IPS DF 6.9 (cell line): ENCODE results near the gene DCDC2C.

Source experiments
- DNase-seq: peaks from one replicate; pipeline ENCODE4 v3.0.0-alpha.2; 2013; ENCODE audit warnings: low read depth, low spot score
- H3K27ac ChIP-seq: one replicate; pipeline ENCODE4 v1.5.1; 2013; ENCODE audit warnings: low read length, control low read depth
- H3K27me3 ChIP-seq: 2 replicates; pipeline ENCODE4 v1.6.1; 2013; ENCODE audit warnings: mild to moderate bottlenecking, low read length; ENCODE audit not compliant: control insufficient read depth, insufficient read depth
- H3K36me3 ChIP-seq: 2 replicates; pipeline ENCODE4 v1.6.1; 2013; ENCODE audit warnings: low read length; ENCODE audit not compliant: control insufficient read depth, insufficient read depth
- H3K4me1 ChIP-seq: 2 replicates; pipeline ENCODE4 v1.6.1; 2013; ENCODE audit warnings: low read length; ENCODE audit not compliant: control insufficient read depth, insufficient read depth
- H3K4me3 ChIP-seq: 2 replicates; pipeline ENCODE4 v1.5.1; 2013; ENCODE audit warnings: mild to moderate bottlenecking, low read length
- H3K9me3 ChIP-seq: 2 replicates; pipeline ENCODE4 v1.6.1; 2013; ENCODE audit warnings: low read length, inconsistent platforms; ENCODE audit not compliant: control insufficient read depth, insufficient read depth
- WGBS: extraction: QIAGEN DNeasy Blood & Tissue Kit; methylation state at CpG from one replicate; pipeline ENCODE4 v1.1.7; 2013; ENCODE audit warnings: mixed read lengths, missing lambda C conversion rate; ENCODE audit not compliant: insufficient read length, insufficient coverage; 5-methylcytosine and 5-hydroxymethylcytosine counted together

The DCDC2C gene

GRCh38 chr2:3743951-3744555 lies 40.7 kb downstream of the DCDC2C start:
- Histone ChIP-seq H3K27ac (no peak overlapping the region), H3K27me3 (no peaks in the 10 kb centered on the region), H3K4me1 (no peaks in the 10 kb centered on the region), H3K4me3 (no peak overlapping the region), H3K9me3 (no peaks in the 10 kb centered on the region), H3K36me3 (no peaks in the 10 kb centered on the region)
- WGBS: no CpG with 5 or more reads among the region's 12 CpGs
- DNase-seq: no peak

DNA sequence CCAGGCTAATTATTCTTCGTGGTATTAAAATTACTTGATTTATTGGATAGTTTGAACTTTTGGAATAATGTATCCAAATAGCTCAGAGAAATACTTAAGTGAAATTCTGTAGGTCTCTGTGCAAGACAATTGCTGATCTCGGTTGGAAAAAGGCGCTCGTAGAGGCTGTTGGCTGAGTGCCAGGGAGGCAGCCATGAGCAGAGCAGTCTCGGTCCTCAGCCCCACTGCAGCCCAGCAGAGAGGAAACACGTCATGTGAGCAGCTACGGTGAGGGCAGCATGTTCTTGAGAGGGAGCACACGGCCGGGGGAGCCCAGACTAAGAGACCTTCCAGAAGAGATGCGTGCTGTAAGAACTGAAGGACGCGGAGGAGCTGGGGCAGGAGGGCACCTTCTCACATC lies 42.5 kb downstream of the DCDC2C start:
- no peak for DNase-seq
- H3K4me1 ChIP-seq: no peaks in the 10 kb centered on the region
- H3K27me3 ChIP-seq: no peaks in the 10 kb centered on the region
- H3K9me3 ChIP-seq: no peaks in the 10 kb centered on the region
- no peak overlapping the region for H3K4me3 ChIP-seq
- WGBS: no CpG with 5 or more reads among the region's 12 CpGs
- H3K36me3 ChIP-seq: no peaks in the 10 kb centered on the region
- no peak overlapping the region for H3K27ac ChIP-seq

- H3K4me3 ChIP-seq: no peak overlapping the region
- no peak overlapping the region for H3K27ac ChIP-seq
- DNase-seq: no peak
- H3K36me3 ChIP-seq: no peaks in the 10 kb centered on the region
- H3K4me1 ChIP-seq: no peaks in the 10 kb centered on the region
- WGBS: no CpG with 5 or more reads among the region's 20 CpGs
- H3K9me3 ChIP-seq: no peaks in the 10 kb centered on the region
- no peaks in the 10 kb centered on the region for H3K27me3 ChIP-seq
These were observed 43.8 kb downstream of the DCDC2C start for GRCh38 chr2:3747032-3747654.

DNA sequence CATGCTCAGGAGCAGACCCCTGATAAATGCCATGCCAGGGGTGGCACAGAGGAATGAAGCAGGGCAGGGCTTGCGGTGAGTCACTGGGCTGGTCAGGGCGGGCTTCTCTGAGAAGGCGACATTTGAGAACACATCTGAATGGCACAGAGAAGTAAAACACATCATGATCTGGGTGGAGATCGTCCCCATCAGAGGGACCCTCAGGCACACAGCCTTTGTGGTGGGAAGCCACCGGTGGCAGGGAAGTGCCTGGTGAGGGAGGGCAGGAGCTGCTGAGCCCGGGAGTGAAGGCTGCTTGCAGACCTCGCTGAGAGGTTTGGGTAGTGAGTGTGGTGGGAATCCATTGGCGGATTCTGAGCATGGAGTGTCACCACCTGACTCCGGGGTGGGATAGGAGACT lies 44.5 kb downstream of the DCDC2C start:
- Histone ChIP-seq H3K4me3 (no peak overlapping the region), H3K9me3 (no peaks in the 10 kb centered on the region), H3K27ac (no peak overlapping the region), H3K27me3 (no peaks in the 10 kb centered on the region), H3K4me1 (no peaks in the 10 kb centered on the region), H3K36me3 (no peaks in the 10 kb centered on the region)
- DNase-seq: no peak
- no CpG with 5 or more reads among the region's 9 CpGs for WGBS

DNA sequence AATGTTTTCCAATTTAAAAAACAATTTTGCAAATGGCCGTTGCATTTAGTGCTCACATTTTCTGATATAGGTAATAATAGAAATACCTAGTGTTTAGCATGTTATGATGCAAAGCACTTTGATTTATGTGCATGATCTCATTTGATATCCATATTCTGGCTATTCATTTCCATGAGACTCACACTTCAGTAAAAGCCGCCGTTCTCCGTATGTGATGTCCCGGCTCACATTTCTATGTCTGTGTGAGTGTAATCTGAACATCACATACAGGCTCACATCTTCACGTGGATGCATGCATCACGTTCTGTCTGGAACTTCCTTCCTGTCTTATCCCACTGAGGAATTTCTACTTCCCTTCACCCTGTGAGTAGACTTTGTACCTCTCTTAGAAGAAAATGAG lies 45.8 kb downstream of the DCDC2C start:
- Histone ChIP-seq H3K27ac (no peak overlapping the region), H3K9me3 (no peaks in the 10 kb centered on the region), H3K27me3 (no peaks in the 10 kb centered on the region), H3K4me3 (no peak overlapping the region), H3K36me3 (no peaks in the 10 kb centered on the region), H3K4me1 (no peaks in the 10 kb centered on the region)
- WGBS: no CpG with 5 or more reads among the region's 7 CpGs
- DNase-seq: no peak

- Histone ChIP-seq H3K27me3 (no peaks in the 10 kb centered on the region), H3K36me3 (no peaks in the 10 kb centered on the region), H3K4me3 (no peak overlapping the region), H3K27ac (no peak overlapping the region), H3K9me3 (no peaks in the 10 kb centered on the region), H3K4me1 (no peaks in the 10 kb centered on the region)
- no CpG with 5 or more reads among the region's 7 CpGs for WGBS
- DNase-seq: no peak
These were observed 47.9 kb downstream of the DCDC2C start for GRCh38 chr2:3751251-3751650.

- no peak overlapping the region for H3K27ac ChIP-seq
- H3K4me3 ChIP-seq: no peak overlapping the region
- DNase-seq: no peak
- H3K36me3 ChIP-seq: no peaks in the 10 kb centered on the region
- H3K9me3 ChIP-seq: no peaks in the 10 kb centered on the region
- no peaks in the 10 kb centered on the region for H3K4me1 ChIP-seq
- H3K27me3 ChIP-seq: no peaks in the 10 kb centered on the region
- WGBS: no CpG with 5 or more reads among the region's 5 CpGs
These were observed 48.4 kb downstream of the DCDC2C start for GRCh38 chr2:3751806-3752205.

DNA sequence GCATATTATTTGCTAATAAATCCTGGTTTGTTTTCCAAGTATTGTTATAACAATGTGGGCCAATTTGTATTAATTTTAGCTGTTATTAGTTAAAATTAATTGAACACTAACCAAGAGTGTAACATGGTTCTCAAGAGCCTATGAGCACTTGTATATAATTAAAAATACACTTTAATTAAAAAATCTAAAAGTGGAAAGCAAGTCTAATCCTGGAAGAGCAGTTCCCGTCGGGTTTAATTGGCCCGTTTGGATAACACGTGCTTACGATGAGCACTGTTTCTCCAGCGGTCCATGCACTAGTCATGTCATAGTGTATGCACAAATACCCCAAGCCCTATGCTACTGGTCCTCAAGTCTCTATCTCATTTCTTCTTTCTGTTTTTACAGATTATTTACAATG lies 49.0 kb downstream of the DCDC2C start:
- Histone ChIP-seq H3K9me3 (no peaks in the 10 kb centered on the region), H3K36me3 (no peaks in the 10 kb centered on the region), H3K27ac (no peak overlapping the region), H3K4me3 (no peak overlapping the region), H3K4me1 (no peaks in the 10 kb centered on the region), H3K27me3 (no peaks in the 10 kb centered on the region)
- DNase-seq: no peak
- WGBS: no CpG with 5 or more reads among the region's 6 CpGs

- Histone ChIP-seq H3K27ac (no peak overlapping the region), H3K4me3 (no peak overlapping the region), H3K27me3 (no peaks in the 10 kb centered on the region), H3K9me3 (no peaks in the 10 kb centered on the region), H3K36me3 (no peaks in the 10 kb centered on the region), H3K4me1 (no peaks in the 10 kb centered on the region)
- no CpG with 5 or more reads among the region's 8 CpGs for WGBS
- DNase-seq: no peak
These were observed 50.2 kb downstream of the DCDC2C start for GRCh38 chr2:3753561-3753960.

DNA sequence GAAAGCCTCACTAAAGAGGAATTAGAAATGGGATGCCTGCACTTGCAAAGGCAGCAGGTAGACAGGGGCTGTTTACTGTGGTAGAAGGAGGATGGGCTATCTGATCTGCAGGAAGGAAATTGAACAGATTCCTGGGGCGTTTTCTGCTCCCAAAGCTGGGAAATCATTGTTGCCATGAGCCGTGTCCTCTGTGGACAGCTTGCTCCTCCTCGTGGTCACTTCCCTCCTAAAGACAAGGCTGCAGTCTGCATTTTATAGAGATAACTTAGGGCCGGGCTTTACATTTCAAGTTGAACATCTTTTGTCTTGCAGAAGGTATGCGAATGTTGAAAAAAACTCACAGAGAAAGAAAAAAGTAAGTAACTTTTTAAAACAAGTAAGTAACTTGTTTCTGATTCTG lies 50.9 kb downstream of the DCDC2C start:
- no peaks in the 10 kb centered on the region for H3K36me3 ChIP-seq
- no peak for DNase-seq
- no peak overlapping the region for H3K4me3 ChIP-seq
- no CpG with 5 or more reads among the region's 5 CpGs for WGBS
- no peaks in the 10 kb centered on the region for H3K27me3 ChIP-seq
- H3K4me1 ChIP-seq: no peaks in the 10 kb centered on the region
- H3K9me3 ChIP-seq: no peaks in the 10 kb centered on the region
- no peak overlapping the region for H3K27ac ChIP-seq

- Histone ChIP-seq H3K4me1 (no peaks in the 10 kb centered on the region), H3K36me3 (no peaks in the 10 kb centered on the region), H3K9me3 (no peaks in the 10 kb centered on the region), H3K27me3 (no peaks in the 10 kb centered on the region), H3K27ac (no peak overlapping the region), H3K4me3 (no peak overlapping the region)
- DNase-seq: no peak
- no CpG with 5 or more reads among the region's 3 CpGs for WGBS
These were observed 51.4 kb downstream of the DCDC2C start for GRCh38 chr2:3754795-3755194.
